ENCODE data around the gene SOX11. TPM values are rescaled to one million over a fixed set of nuclear protein-coding genes. Genes with fewer than 3 reads are reported as not detected.

Gene SOX11
- total RNA-seq, 2 experiments from 2014 or later = not detected

- Mint-ChIP-seq H3K27me3 (peaks cover 37% of the 10 kb centered on the region), H3K36me3 (ENCODE audit: low read depth) (no peaks in the 10 kb centered on the region), H3K9me3 (no peaks in the 10 kb centered on the region), H3K4me3 (peak overlapping the region; percentile 20), H3K4me1 (ENCODE audit: low read depth) (no peaks in the 10 kb centered on the region), H3K27ac (no peak overlapping the region)
- Histone ChIP-seq H3K4me3 (ENCODE audit: low read length) (no peak overlapping the region), H3K4me1 (ENCODE audit: insufficient read depth, low read length) (no peaks in the 10 kb centered on the region), H3K9me3 (ENCODE audit: control insufficient read depth in 1 of 2, insufficient read depth in 1 of 2, low read length in 2 of 2) (peaks cover 0 to 8% of the 10 kb centered on the region in 2 experiments), H3K27me3 (ENCODE audit: control insufficient read depth in 1 of 2, insufficient read depth in 2 of 2, low read length in 2 of 2) (peaks cover 3 to 9% of the 10 kb centered on the region in 2 experiments), H3K27ac (ENCODE audit: low read depth in 1 of 2, low read length in 2 of 2) (no peak overlapping the region), H3K36me3 (ENCODE audit: insufficient read depth, low read length) (no peaks in the 10 kb centered on the region)
- DNase-seq (no peak), ATAC-seq (ENCODE audit: poor library complexity) (no peak)
- TF ChIP-seq, protein P1, sequence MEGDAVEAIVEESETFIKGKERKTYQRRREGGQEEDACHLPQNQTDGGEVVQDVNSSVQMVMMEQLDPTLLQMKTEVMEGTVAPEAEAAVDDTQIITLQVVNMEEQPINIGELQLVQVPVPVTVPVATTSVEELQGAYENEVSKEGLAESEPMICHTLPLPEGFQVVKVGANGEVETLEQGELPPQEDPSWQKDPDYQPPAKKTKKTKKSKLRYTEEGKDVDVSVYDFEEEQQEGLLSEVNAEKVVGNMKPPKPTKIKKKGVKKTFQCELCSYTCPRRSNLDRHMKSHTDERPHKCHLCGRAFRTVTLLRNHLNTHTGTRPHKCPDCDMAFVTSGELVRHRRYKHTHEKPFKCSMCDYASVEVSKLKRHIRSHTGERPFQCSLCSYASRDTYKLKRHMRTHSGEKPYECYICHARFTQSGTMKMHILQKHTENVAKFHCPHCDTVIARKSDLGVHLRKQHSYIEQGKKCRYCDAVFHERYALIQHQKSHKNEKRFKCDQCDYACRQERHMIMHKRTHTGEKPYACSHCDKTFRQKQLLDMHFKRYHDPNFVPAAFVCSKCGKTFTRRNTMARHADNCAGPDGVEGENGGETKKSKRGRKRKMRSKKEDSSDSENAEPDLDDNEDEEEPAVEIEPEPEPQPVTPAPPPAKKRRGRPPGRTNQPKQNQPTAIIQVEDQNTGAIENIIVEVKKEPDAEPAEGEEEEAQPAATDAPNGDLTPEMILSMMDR (IDR thresholded peaks at IDR 0.05) = no peak
- ChIA-PET POLR2A (no interaction called here), CTCF (no interaction called here)
- intact Hi-C loops (cut with DNase I, micrococcal nuclease) = no loop called here
Measured at GRCh38 chr2:5725794-5726463, 33.7 kb downstream of the SOX11 start.

DNA sequence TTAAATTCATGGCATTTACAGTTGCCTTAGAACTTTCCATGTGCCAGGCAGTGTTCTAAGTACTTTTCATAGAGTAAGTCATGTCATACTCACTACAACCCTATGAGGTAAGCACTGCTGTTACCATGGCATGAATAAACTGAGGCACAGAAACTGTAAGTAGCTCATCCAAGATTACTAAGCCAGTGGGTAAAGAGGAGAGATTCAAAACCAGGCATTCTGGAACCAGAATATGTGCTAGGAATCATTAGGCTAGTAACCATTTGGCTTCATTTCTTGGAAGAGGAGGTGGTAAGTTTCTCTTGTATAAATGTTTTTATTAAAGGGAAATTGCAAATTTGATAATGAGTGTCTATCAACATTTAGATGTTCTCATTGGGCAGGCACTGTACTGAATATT is 35.1 kb downstream of the SOX11 start:
- DNase-seq (no peak), ATAC-seq (ENCODE audit: poor library complexity) (no peak)
- H3K4me3 Mint-ChIP-seq = no peak overlapping the region
- Histone ChIP-seq H3K9me3 (ENCODE audit: control insufficient read depth in 1 of 2, insufficient read depth in 1 of 2, low read length in 2 of 2) (peaks cover 0 to 11% of the 10 kb centered on the region in 2 experiments), H3K27ac (ENCODE audit: low read depth in 1 of 2, low read length in 2 of 2) (no peak overlapping the region), H3K27me3 (ENCODE audit: control insufficient read depth in 1 of 2, insufficient read depth in 2 of 2, low read length in 2 of 2) (peaks cover 6 to 9% of the 10 kb centered on the region in 2 experiments), H3K4me1 (ENCODE audit: insufficient read depth, low read length) (no peaks in the 10 kb centered on the region), H3K4me3 (ENCODE audit: low read length) (no peak overlapping the region), H3K36me3 (ENCODE audit: insufficient read depth, low read length) (no peaks in the 10 kb centered on the region)
- CTCF ChIA-PET = no interaction called here
- intact Hi-C loops (cut with DNase I, micrococcal nuclease) = no loop called here
- TF ChIP-seq, protein P1 (IDR thresholded peaks at IDR 0.05) = no peak
- H3K27me3 Mint-ChIP-seq = peaks cover 37% of the 10 kb centered on the region
- no peak overlapping the region for H3K27ac Mint-ChIP-seq
- no peaks in the 10 kb centered on the region for H3K9me3 Mint-ChIP-seq
- POLR2A ChIA-PET = no interaction called here
- no peaks in the 10 kb centered on the region for H3K4me1 Mint-ChIP-seq (ENCODE audit: low read depth)
- H3K36me3 Mint-ChIP-seq (ENCODE audit: low read depth) = no peaks in the 10 kb centered on the region

GRCh38 chr2:5729416-5729815 is 37.2 kb downstream of the SOX11 start:
- TF ChIP-seq, protein P1 (IDR thresholded peaks at IDR 0.05) = no peak
- peaks cover 0 to 11% of the 10 kb centered on the region in 2 experiments for H3K9me3 ChIP-seq (ENCODE audit: control insufficient read depth in 1 of 2, insufficient read depth in 1 of 2, low read length in 2 of 2)
- peaks cover 6 to 9% of the 10 kb centered on the region in 2 experiments for H3K27me3 ChIP-seq (ENCODE audit: control insufficient read depth in 1 of 2, insufficient read depth in 2 of 2, low read length in 2 of 2)
- ATAC-seq (ENCODE audit: poor library complexity) (no peak), DNase-seq (no peak)
- intact Hi-C loops (cut with DNase I, micrococcal nuclease) = no loop called here
- no peak overlapping the region for H3K27ac Mint-ChIP-seq
- POLR2A ChIA-PET = no interaction called here
- H3K4me3 Mint-ChIP-seq = no peak overlapping the region
- CTCF ChIA-PET = no interaction called here
- H3K27me3 Mint-ChIP-seq = peaks cover 36% of the 10 kb centered on the region
- no peak overlapping the region for H3K4me3 ChIP-seq (ENCODE audit: low read length)
- H3K4me1 ChIP-seq (ENCODE audit: insufficient read depth, low read length) = no peaks in the 10 kb centered on the region
- peaks cover 4% of the 10 kb centered on the region for H3K9me3 Mint-ChIP-seq
- H3K36me3 Mint-ChIP-seq (ENCODE audit: low read depth) = no peaks in the 10 kb centered on the region
- H3K4me1 Mint-ChIP-seq (ENCODE audit: low read depth) = no peaks in the 10 kb centered on the region
- no peak overlapping the region for H3K27ac ChIP-seq (ENCODE audit: low read depth in 1 of 2, low read length in 2 of 2)
- no peaks in the 10 kb centered on the region for H3K36me3 ChIP-seq (ENCODE audit: insufficient read depth, low read length)
